Endothelial cell of umbilical vein (primary cell): Measurements from ENCODE around the gene NADK. TPM values are rescaled to one million over a fixed set of nuclear protein-coding genes. Genes with fewer than 3 reads are reported as not detected.

Source experiments
- BruUV-seq: library from RNA; stranded (reverse); fragments of 400-500 nt; replicated peaks from 2 replicates; lab custom pipeline; 2021; lab: Mats Ljungman, UMichigan
- CTCF ChIA-PET: fragments of 300-600, 350-600 bp; sonication (Branson Sonifier 250); formaldehyde crosslinking; loops from one replicate; lab custom pipeline; 2021; ENCODE audit warnings: antibody characterized with exemption, inconsistent platforms; lab: Charles Lee
- POLR2A ChIA-PET: fragments of 300-600, 350-600 bp; sonication (Branson Sonifier 250); formaldehyde crosslinking; loops from one replicate; lab custom pipeline; 2021; ENCODE audit warnings: antibody characterized with exemption, inconsistent platforms; lab: Charles Lee
- DNase-seq: peaks from one replicate; pipeline ENCODE4 v3.0.0-alpha.2; 2011; ENCODE audit warnings: low read depth, low spot score
- FAIRE-seq: peaks from 2 replicates; lab custom pipeline; 2011; peaks lifted over from hg19 to GRCh38; lab: Jason Lieb, UNC
- H2AFZ ChIP-seq: 2 replicates; pipeline ENCODE4 v1.6.0; 2012; ENCODE audit warnings: low read depth, low read length, control low read depth, inconsistent platforms
- H3K27ac ChIP-seq: 2 replicates; pipeline ENCODE4 v1.5.1; 2011; ENCODE audit warnings: low read depth, mild to moderate bottlenecking, control low read depth, low read length, moderate library complexity; ENCODE audit not compliant: insufficient read depth
- H3K27me3 ChIP-seq, 2 experiments: 2 replicates each; pipeline versions ENCODE4 v1.6.0 to v1.6.1; 2011; ENCODE audit warnings: low read length in 2 of 2, mixed read lengths in 1 of 2; ENCODE audit not compliant: control insufficient read depth in 2 of 2, insufficient read depth in 2 of 2
- H3K36me3 ChIP-seq, 2 experiments: 2 replicates in 1 of 2; 3 replicates in 1 of 2; pipeline ENCODE4 v1.5.1; 2011; ENCODE audit warnings: low read length in 2 of 2, mild to moderate bottlenecking in 1 of 2, moderate library complexity in 1 of 2; ENCODE audit not compliant: control insufficient read depth in 2 of 2, insufficient read depth in 2 of 2; ENCODE audit errors: extremely low read depth in 1 of 2
- H3K4me1 ChIP-seq: 3 replicates; pipeline ENCODE4 v1.5.1; 2011; ENCODE audit warnings: mild to moderate bottlenecking, low read length; ENCODE audit not compliant: control insufficient read depth, insufficient read depth; ENCODE audit errors: extremely low read depth
- H3K4me2 ChIP-seq: 2 replicates; pipeline ENCODE4 v1.6.1; 2011; ENCODE audit warnings: low read length, control low read depth, mixed read lengths; ENCODE audit not compliant: insufficient read depth
- H3K4me3 ChIP-seq, 3 experiments: fragments of 200-600 bp in 1 of 3; sonication (generic), shearing (Covaris generic) in 1 of 3; replicated peaks in 1 of 3; 2 replicates each; pipeline ENCODE4 v1.5.1; 2011 to 2016; ENCODE audit warnings: control low read depth in 3 of 3, low read length in 3 of 3, mild to moderate bottlenecking in 2 of 3, inconsistent platforms in 1 of 3, low read depth in 1 of 3, moderate library complexity in 1 of 3; ENCODE audit not compliant: insufficient read depth in 1 of 3
- H3K79me2 ChIP-seq: 2 replicates; pipeline ENCODE4 v1.6.0; 2012; ENCODE audit warnings: low read length, inconsistent platforms; ENCODE audit not compliant: control insufficient read depth, insufficient read depth
- H3K9ac ChIP-seq: replicated peaks from 2 replicates; pipeline ENCODE3; 2011; ENCODE audit warnings: low read length, control low read depth; ENCODE audit not compliant: insufficient read depth; ENCODE audit errors: extremely low read depth
- H3K9me1 ChIP-seq: replicated peaks from 3 replicates; pipeline ENCODE4 v1.6.0; 2011; ENCODE audit warnings: mild to moderate bottlenecking, low read length; ENCODE audit not compliant: control insufficient read depth, insufficient read depth; ENCODE audit errors: extremely low read depth
- H3K9me3 ChIP-seq: replicated peaks from 2 replicates; pipeline ENCODE4 v1.5.1; 2012; ENCODE audit warnings: low read length, inconsistent platforms; ENCODE audit not compliant: control insufficient read depth, insufficient read depth
- H4K20me1 ChIP-seq: replicated peaks from 2 replicates; pipeline ENCODE3; 2011; ENCODE audit warnings: mild to moderate bottlenecking, low read length; ENCODE audit not compliant: control insufficient read depth, insufficient read depth; ENCODE audit errors: extremely low read depth
- CTCF ChIP-seq, 2 donors: IDR thresholded peaks; 1 replicate in 1 of 2; 2 replicates in 1 of 2; pipeline ENCODE4 v1.5.1; 2011; ENCODE audit warnings: low read length in 2 of 2, mild to moderate bottlenecking in 2 of 2, moderate library complexity in 2 of 2, control low read depth in 1 of 2, inconsistent platforms in 1 of 2, low read depth in 1 of 2; ENCODE audit not compliant: insufficient read depth in 1 of 2; ENCODE audit errors: extremely low read depth in 1 of 2
- EZH2 ChIP-seq: IDR thresholded peaks from 2 replicates; pipeline ENCODE4 v1.6.1; 2012; ENCODE audit warnings: borderline replicate concordance, low read depth, mild to moderate bottlenecking, moderate library complexity, low read length, inconsistent platforms; ENCODE audit not compliant: severe bottlenecking
- FOS ChIP-seq: IDR thresholded peaks from 2 replicates; pipeline ENCODE4 v1.6.1; 2011; ENCODE audit warnings: mild to moderate bottlenecking, low read length, moderate library complexity, borderline replicate concordance; ENCODE audit not compliant: insufficient read depth
- GATA2 ChIP-seq: IDR thresholded peaks from 2 replicates; pipeline ENCODE4 v1.7.0; 2011; ENCODE audit warnings: low read depth, mild to moderate bottlenecking, moderate library complexity, mixed read lengths, low read length; ENCODE audit not compliant: insufficient read length, insufficient read depth
- JUN ChIP-seq: IDR thresholded peaks from 2 replicates; pipeline ENCODE4 v1.6.1; 2011; ENCODE audit warnings: borderline replicate concordance, low read depth; ENCODE audit not compliant: insufficient read length, insufficient read depth
- MAX ChIP-seq: IDR thresholded peaks from 2 replicates; pipeline ENCODE4 v1.6.1; 2011; ENCODE audit not compliant: insufficient read depth, insufficient read length
- MYC ChIP-seq: IDR thresholded peaks from one replicate; pipeline ENCODE4 v1.6.1; 2011; ENCODE audit warnings: mild to moderate bottlenecking, low read depth, low read length
- POLR2A ChIP-seq: IDR thresholded peaks from 2 replicates; pipeline ENCODE4 v1.6.1; 2012; ENCODE audit warnings: low read depth, mild to moderate bottlenecking, control low read depth, low read length
- POLR2AphosphoS5 ChIP-seq: IDR thresholded peaks from 2 replicates; pipeline ENCODE4 v1.6.1; 2012; ENCODE audit warnings: low read depth, mild to moderate bottlenecking, control low read depth, low read length, moderate library complexity; ENCODE audit not compliant: insufficient read depth
- dilution Hi-C: fragments of 300-500 bp; cut with MboI; formaldehyde crosslinking; loops from one replicate; pipeline ENCODE4 v1.15.0; 2019; ENCODE audit warnings: low sequenced_read_pairs; ENCODE audit not compliant: extremely low pct_ligation_motif_present
- intact Hi-C: fragments of 100-400 bp; cut with micrococcal nuclease; formaldehyde crosslinking; loops from one replicate; pipeline ENCODE4 v1.10.0; 2022
- polyA plus RNA-seq, 4 experiments: library from polyadenylated mRNA; depleted of rRNA in 3 of 4; stranded (reverse) in 3 of 4; unstranded in 1 of 4; fragments of >200 nt; gene quantifications; 2 replicates each; pipeline versions ENCODE4 v1.2.1 to v1.2.3, GENCODE V29; 2011 to 2012; ENCODE audit warnings: missing spikeins in 1 of 4
- total RNA-seq: library from RNA; stranded (reverse); gene quantifications from 2 replicates; pipeline ENCODE4 v1.2.3, GENCODE V29; 2021

Gene NADK
- total and polyA plus RNA-seq, 2 donors (not counting 3 experiments of a cell fraction or from before 2014, with no cell fraction given): 68.5 to 88.8 TPM

- intact Hi-C loops (no loop called here), dilution Hi-C loops (no loop called here)
- FAIRE-seq: no peak
- no peaks in the 10 kb centered on the region for H3K9me1 ChIP-seq
- H4K20me1 ChIP-seq: no peaks in the 10 kb centered on the region
- H3K27ac ChIP-seq: no peak overlapping the region
- H2AFZ ChIP-seq: no peak overlapping the region
- CTCF ChIA-PET: no interaction called here
- BruUV-seq: no TSS peak
- H3K9ac ChIP-seq: no peak overlapping the region
- H3K4me1 ChIP-seq: no peaks in the 10 kb centered on the region
- DNase-seq: no peak
- no peaks in the 10 kb centered on the region for H3K27me3 ChIP-seq
- no peaks in the 10 kb centered on the region for H3K9me3 ChIP-seq
- no peak overlapping the region for H3K4me2 ChIP-seq
- H3K36me3 ChIP-seq: peaks cover 20 to 22% of the 10 kb centered on the region in 2 experiments
- POLR2A ChIA-PET: no interaction called here
- no peak overlapping the region for H3K4me3 ChIP-seq
- peaks cover 62% of the 10 kb centered on the region for H3K79me2 ChIP-seq
- TF ChIP-seq EZH2 (no peak), POLR2AphosphoS5 (peak; percentile 19)
Measured at GRCh38 chr1:1815606-1816281, 37.5 kb upstream of the NADK start.

GRCh38 chr1:1809489-1809888 is 31.2 kb upstream of the NADK start:
- H3K9me3 ChIP-seq: no peaks in the 10 kb centered on the region
- BruUV-seq: no TSS peak
- intact Hi-C loops: no loop called here
- H4K20me1 ChIP-seq: no peaks in the 10 kb centered on the region
- no peak for TF ChIP-seq JUN
- no peak for TF ChIP-seq GATA2
- TF ChIP-seq POLR2A: no peak
- TF ChIP-seq MAX: no peak
- no peak for TF ChIP-seq CTCF (IDR thresholded peaks at IDR 0.05; ENCODE audit: extremely low read depth in 1 of 2, insufficient read depth in 1 of 2, low read depth in 1 of 2, low read length in 2 of 2)
- TF ChIP-seq EZH2: no peak
- no peak for TF ChIP-seq POLR2AphosphoS5
- TF ChIP-seq MYC: no peak
- TF ChIP-seq FOS: no peak
- dilution Hi-C loops: no loop called here
- H2AFZ ChIP-seq: no peak overlapping the region
- FAIRE-seq (no peak), DNase-seq (no peak)
- ChIA-PET POLR2A (interaction anchor here (0.6 kb wide), 1 partner anchor 11 kb away, joined by 11 read pairs; no protein-coding TSS in a partner anchor), CTCF (interaction anchor here (1.1 to 1.7 kb wide), 3 partner anchors 11 to 97 kb away, joined by 5 to 15 read pairs (median 7); no protein-coding TSS in a partner anchor)
- H3K9me1 ChIP-seq: no peaks in the 10 kb centered on the region
- H3K27me3 ChIP-seq: no peaks in the 10 kb centered on the region
- H3K4me1 ChIP-seq: no peaks in the 10 kb centered on the region
- H3K4me3 ChIP-seq: no peak overlapping the region
- peaks cover 9 to 18% of the 10 kb centered on the region in 2 experiments for H3K36me3 ChIP-seq
- H3K27ac ChIP-seq: no peak overlapping the region
- no peak overlapping the region for H3K4me2 ChIP-seq
- H3K9ac ChIP-seq: no peak overlapping the region
- peaks cover 41% of the 10 kb centered on the region for H3K79me2 ChIP-seq
